ENCODE results near the gene CRELD2. TPM values are rescaled to one million over a fixed set of nuclear protein-coding genes. Genes with fewer than 3 reads are reported as not detected.

The CRELD2 gene
- total and polyA plus RNA-seq, 2 of the 13 experiments (the other 11 are each of a cell fraction or from before 2014, with no cell fraction given), result 17.2 to 44.7 TPM

- TF ChIP-seq HNF1A (IDR thresholded peaks at IDR 0.05; ENCODE audit: low read depth) (no peak), HNF1A (CRISPR knock-in tag; IDR thresholded peaks at IDR 0.05; ENCODE audit: borderline replicate concordance) (no peak), ARID4A (CRISPR knock-in tag; IDR thresholded peaks at IDR 0.05; ENCODE audit: borderline replicate concordance) (no peak; the same call in 1 of the 2 replicates), ZMYM2 (CRISPR knock-in tag; IDR thresholded peaks at IDR 0.05) (no peak; the same call in 1 of the 2 replicates), GMEB1 (CRISPR knock-in tag; IDR thresholded peaks at IDR 0.05; ENCODE audit: borderline replicate concordance) (peak; percentile 38; the same call in 1 of the 2 replicates), HNRNPL (IDR thresholded peaks at IDR 0.05; ENCODE audit: low read depth, low read length) (peak; percentile 94), ZC3H13 (CRISPR knock-in tag; IDR thresholded peaks at IDR 0.05) (peak; percentile 70), U2AF2 (IDR thresholded peaks at IDR 0.05; ENCODE audit: low read depth, low read length) (no peak), THAP11 (CRISPR knock-in tag; IDR thresholded peaks at IDR 0.05) (0 out of 2 replicates have a peak, but pooled peaks have one; percentile 34), ZNF687 (CRISPR knock-in tag; IDR thresholded peaks at IDR 0.05) (peak; percentile 77), KLF12 (CRISPR knock-in tag; IDR thresholded peaks at IDR 0.05; ENCODE audit: borderline replicate concordance) (no peak), ZNF296 (CRISPR knock-in tag; conservative IDR thresholded peaks at IDR 0.05) (peak; percentile 92), SATB2 (CRISPR knock-in tag; IDR thresholded peaks at IDR 0.05) (no peak; the same call in 1 of the 2 replicates)
Observed at GRCh38 chr22:49958931-49959781, 40.7 kb downstream of the CRELD2 start (continued).

All from HepG2 (cell line).